Endothelial cell of umbilical vein (primary cell): ENCODE data around the gene NOD1. TPM values are rescaled to one million over a fixed set of nuclear protein-coding genes. Genes with fewer than 3 reads are reported as not detected.

Experiments
- BruUV-seq: library from RNA; stranded (reverse); fragments of 400-500 nt; replicated peaks from 2 replicates; lab custom pipeline; 2021; lab: Mats Ljungman, UMichigan
- CTCF ChIA-PET: fragments of 300-600, 350-600 bp; sonication (Branson Sonifier 250); formaldehyde crosslinking; loops from one replicate; lab custom pipeline; 2021; ENCODE audit warnings: antibody characterized with exemption, inconsistent platforms; lab: Charles Lee
- POLR2A ChIA-PET: fragments of 300-600, 350-600 bp; sonication (Branson Sonifier 250); formaldehyde crosslinking; loops from one replicate; lab custom pipeline; 2021; ENCODE audit warnings: antibody characterized with exemption, inconsistent platforms; lab: Charles Lee
- DNase-seq: peaks from one replicate; pipeline ENCODE4 v3.0.0-alpha.2; 2011; ENCODE audit warnings: low read depth, low spot score
- FAIRE-seq: peaks from 2 replicates; lab custom pipeline; 2011; peaks lifted over from hg19 to GRCh38; lab: Jason Lieb, UNC
- H2AFZ ChIP-seq: 2 replicates; pipeline ENCODE4 v1.6.0; 2012; ENCODE audit warnings: low read depth, low read length, control low read depth, inconsistent platforms
- H3K27ac ChIP-seq: 2 replicates; pipeline ENCODE4 v1.5.1; 2011; ENCODE audit warnings: low read depth, mild to moderate bottlenecking, control low read depth, low read length, moderate library complexity; ENCODE audit not compliant: insufficient read depth
- H3K27me3 ChIP-seq, 2 experiments: 2 replicates each; pipeline versions ENCODE4 v1.6.0 to v1.6.1; 2011; ENCODE audit warnings: low read length in 2 of 2, mixed read lengths in 1 of 2; ENCODE audit not compliant: control insufficient read depth in 2 of 2, insufficient read depth in 2 of 2
- H3K36me3 ChIP-seq, 2 experiments: 2 replicates in 1 of 2; 3 replicates in 1 of 2; pipeline ENCODE4 v1.5.1; 2011; ENCODE audit warnings: low read length in 2 of 2, mild to moderate bottlenecking in 1 of 2, moderate library complexity in 1 of 2; ENCODE audit not compliant: control insufficient read depth in 2 of 2, insufficient read depth in 2 of 2; ENCODE audit errors: extremely low read depth in 1 of 2
- H3K4me1 ChIP-seq: 3 replicates; pipeline ENCODE4 v1.5.1; 2011; ENCODE audit warnings: mild to moderate bottlenecking, low read length; ENCODE audit not compliant: control insufficient read depth, insufficient read depth; ENCODE audit errors: extremely low read depth
- H3K4me2 ChIP-seq: 2 replicates; pipeline ENCODE4 v1.6.1; 2011; ENCODE audit warnings: low read length, control low read depth, mixed read lengths; ENCODE audit not compliant: insufficient read depth
- H3K4me3 ChIP-seq, 3 experiments: fragments of 200-600 bp in 1 of 3; sonication (generic), shearing (Covaris generic) in 1 of 3; replicated peaks in 1 of 3; 2 replicates each; pipeline ENCODE4 v1.5.1; 2011 to 2016; ENCODE audit warnings: control low read depth in 3 of 3, low read length in 3 of 3, mild to moderate bottlenecking in 2 of 3, inconsistent platforms in 1 of 3, low read depth in 1 of 3, moderate library complexity in 1 of 3; ENCODE audit not compliant: insufficient read depth in 1 of 3
- H3K79me2 ChIP-seq: 2 replicates; pipeline ENCODE4 v1.6.0; 2012; ENCODE audit warnings: low read length, inconsistent platforms; ENCODE audit not compliant: control insufficient read depth, insufficient read depth
- H3K9ac ChIP-seq: replicated peaks from 2 replicates; pipeline ENCODE3; 2011; ENCODE audit warnings: low read length, control low read depth; ENCODE audit not compliant: insufficient read depth; ENCODE audit errors: extremely low read depth
- H3K9me1 ChIP-seq: replicated peaks from 3 replicates; pipeline ENCODE4 v1.6.0; 2011; ENCODE audit warnings: mild to moderate bottlenecking, low read length; ENCODE audit not compliant: control insufficient read depth, insufficient read depth; ENCODE audit errors: extremely low read depth
- H3K9me3 ChIP-seq: replicated peaks from 2 replicates; pipeline ENCODE4 v1.5.1; 2012; ENCODE audit warnings: low read length, inconsistent platforms; ENCODE audit not compliant: control insufficient read depth, insufficient read depth
- H4K20me1 ChIP-seq: replicated peaks from 2 replicates; pipeline ENCODE3; 2011; ENCODE audit warnings: mild to moderate bottlenecking, low read length; ENCODE audit not compliant: control insufficient read depth, insufficient read depth; ENCODE audit errors: extremely low read depth
- CTCF ChIP-seq, 2 donors: IDR thresholded peaks; 1 replicate in 1 of 2; 2 replicates in 1 of 2; pipeline ENCODE4 v1.5.1; 2011; ENCODE audit warnings: low read length in 2 of 2, mild to moderate bottlenecking in 2 of 2, moderate library complexity in 2 of 2, control low read depth in 1 of 2, inconsistent platforms in 1 of 2, low read depth in 1 of 2; ENCODE audit not compliant: insufficient read depth in 1 of 2; ENCODE audit errors: extremely low read depth in 1 of 2
- EZH2 ChIP-seq: IDR thresholded peaks from 2 replicates; pipeline ENCODE4 v1.6.1; 2012; ENCODE audit warnings: borderline replicate concordance, low read depth, mild to moderate bottlenecking, moderate library complexity, low read length, inconsistent platforms; ENCODE audit not compliant: severe bottlenecking
- FOS ChIP-seq: IDR thresholded peaks from 2 replicates; pipeline ENCODE4 v1.6.1; 2011; ENCODE audit warnings: mild to moderate bottlenecking, low read length, moderate library complexity, borderline replicate concordance; ENCODE audit not compliant: insufficient read depth
- GATA2 ChIP-seq: IDR thresholded peaks from 2 replicates; pipeline ENCODE4 v1.7.0; 2011; ENCODE audit warnings: low read depth, mild to moderate bottlenecking, moderate library complexity, mixed read lengths, low read length; ENCODE audit not compliant: insufficient read length, insufficient read depth
- JUN ChIP-seq: IDR thresholded peaks from 2 replicates; pipeline ENCODE4 v1.6.1; 2011; ENCODE audit warnings: borderline replicate concordance, low read depth; ENCODE audit not compliant: insufficient read length, insufficient read depth
- MYC ChIP-seq: IDR thresholded peaks from one replicate; pipeline ENCODE4 v1.6.1; 2011; ENCODE audit warnings: mild to moderate bottlenecking, low read depth, low read length
- POLR2A ChIP-seq: IDR thresholded peaks from 2 replicates; pipeline ENCODE4 v1.6.1; 2012; ENCODE audit warnings: low read depth, mild to moderate bottlenecking, control low read depth, low read length
- POLR2AphosphoS5 ChIP-seq: IDR thresholded peaks from 2 replicates; pipeline ENCODE4 v1.6.1; 2012; ENCODE audit warnings: low read depth, mild to moderate bottlenecking, control low read depth, low read length, moderate library complexity; ENCODE audit not compliant: insufficient read depth
- dilution Hi-C: fragments of 300-500 bp; cut with MboI; formaldehyde crosslinking; loops from one replicate; pipeline ENCODE4 v1.15.0; 2019; ENCODE audit warnings: low sequenced_read_pairs; ENCODE audit not compliant: extremely low pct_ligation_motif_present
- intact Hi-C: fragments of 100-400 bp; cut with micrococcal nuclease; formaldehyde crosslinking; loops from one replicate; pipeline ENCODE4 v1.10.0; 2022
- polyA plus RNA-seq, 4 experiments: library from polyadenylated mRNA; depleted of rRNA in 3 of 4; stranded (reverse) in 3 of 4; unstranded in 1 of 4; fragments of >200 nt; gene quantifications; 2 replicates each; pipeline versions ENCODE4 v1.2.1 to v1.2.3, GENCODE V29; 2011 to 2012; ENCODE audit warnings: missing spikeins in 1 of 4
- total RNA-seq: library from RNA; stranded (reverse); gene quantifications from 2 replicates; pipeline ENCODE4 v1.2.3, GENCODE V29; 2021
- TF ChIP-seq, protein P1 (sequence below): IDR thresholded peaks from 2 replicates; pipeline ENCODE4 v1.6.1; 2011; ENCODE audit not compliant: insufficient read depth, insufficient read length

NOD1 gene
- total and polyA plus RNA-seq, 2 donors (not counting 3 experiments of a cell fraction or from before 2014, with no cell fraction given), result 22.1 to 39.2 TPM

- no peaks in the 10 kb centered on the region for H3K9me3 ChIP-seq
- H3K36me3 ChIP-seq, result no peaks in the 10 kb centered on the region
- CTCF ChIA-PET, result interaction anchor here (0.9 to 5.1 kb wide), 7 partner anchors 57 to 534 kb away, joined by 3 to 96 read pairs (median 5); no protein-coding TSS in a partner anchor
- intact Hi-C loops (loop anchor here (2.0 kb wide), 3 partner anchors 127 to 663 kb away; partner anchors contain the start of gene ZNRF2), dilution Hi-C loops (no loop called here)
- no peak overlapping the region for H3K27ac ChIP-seq
- no peaks in the 10 kb centered on the region for H3K9me1 ChIP-seq
- no peaks in the 10 kb centered on the region for H4K20me1 ChIP-seq
- no peak for TF ChIP-seq CTCF (IDR thresholded peaks at IDR 0.05; ENCODE audit: extremely low read depth in 1 of 2, insufficient read depth in 1 of 2, low read depth in 1 of 2, low read length in 2 of 2)
- H3K27me3 ChIP-seq, result no peaks in the 10 kb centered on the region
- no peak overlapping the region for H2AFZ ChIP-seq
- no peak for DNase-seq
- no TSS peak for BruUV-seq
- no peaks in the 10 kb centered on the region for H3K79me2 ChIP-seq
- no peak overlapping the region for H3K4me3 ChIP-seq
- H3K4me2 ChIP-seq, result no peak overlapping the region
- no peak overlapping the region for H3K9ac ChIP-seq
- H3K4me1 ChIP-seq, result no peaks in the 10 kb centered on the region
- POLR2A ChIA-PET, result no interaction called here
- no peak for FAIRE-seq
Measured at GRCh38 chr7:30411897-30412296, 66.7 kb downstream of the NOD1 start.

DNA sequence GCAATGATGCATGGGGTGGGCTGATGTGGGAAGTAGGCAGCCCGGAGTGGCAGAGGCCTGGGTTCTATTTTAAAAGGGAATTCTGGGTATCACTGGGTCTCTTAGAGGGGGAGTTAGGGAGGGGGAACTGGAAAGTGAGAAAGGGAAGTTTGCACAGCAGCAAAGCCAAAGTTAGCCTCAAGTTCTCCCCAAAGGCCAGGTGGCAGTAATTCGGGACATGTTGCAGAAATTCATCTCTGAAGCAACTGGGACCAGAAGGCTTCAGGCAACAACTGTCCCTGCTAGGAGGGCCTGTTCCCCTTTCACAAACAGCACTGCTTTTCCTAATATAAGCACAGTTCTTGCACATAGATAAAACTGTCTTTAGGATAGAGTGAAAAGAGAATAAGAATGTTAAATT is 67.4 kb downstream of the NOD1 start:
- H2AFZ ChIP-seq, result no peak overlapping the region
- no peaks in the 10 kb centered on the region for H3K4me1 ChIP-seq
- H3K4me2 ChIP-seq, result no peak overlapping the region
- BruUV-seq, result no TSS peak
- no peaks in the 10 kb centered on the region for H3K27me3 ChIP-seq
- no peaks in the 10 kb centered on the region for H3K79me2 ChIP-seq
- no peak for TF ChIP-seq POLR2A
- TF ChIP-seq FOS, result no peak
- TF ChIP-seq POLR2AphosphoS5, result no peak
- no peak for TF ChIP-seq CTCF (IDR thresholded peaks at IDR 0.05; ENCODE audit: extremely low read depth in 1 of 2, insufficient read depth in 1 of 2, low read depth in 1 of 2, low read length in 2 of 2)
- no peak for TF ChIP-seq GATA2
- TF ChIP-seq, protein P1, sequence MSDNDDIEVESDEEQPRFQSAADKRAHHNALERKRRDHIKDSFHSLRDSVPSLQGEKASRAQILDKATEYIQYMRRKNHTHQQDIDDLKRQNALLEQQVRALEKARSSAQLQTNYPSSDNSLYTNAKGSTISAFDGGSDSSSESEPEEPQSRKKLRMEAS, result no peak
- no peak for TF ChIP-seq MYC
- TF ChIP-seq EZH2, result no peak
- no peak for TF ChIP-seq JUN
- H4K20me1 ChIP-seq, result no peaks in the 10 kb centered on the region
- dilution Hi-C loops (no loop called here), intact Hi-C loops (no loop called here)
- no peak overlapping the region for H3K9ac ChIP-seq
- no peak overlapping the region for H3K4me3 ChIP-seq
- DNase-seq (no peak), FAIRE-seq (no peak)
- POLR2A ChIA-PET, result no interaction called here
- H3K9me1 ChIP-seq, result no peaks in the 10 kb centered on the region
- H3K36me3 ChIP-seq, result no peaks in the 10 kb centered on the region
- no peaks in the 10 kb centered on the region for H3K9me3 ChIP-seq
- H3K27ac ChIP-seq, result no peak overlapping the region
- CTCF ChIA-PET, result interaction anchor here (0.9 to 5.1 kb wide), 5 partner anchors 134 to 533 kb away, joined by 3 to 96 read pairs (median 10); no protein-coding TSS in a partner anchor
